ENCODE data around the gene NMT1. TPM values are rescaled to one million over a fixed set of nuclear protein-coding genes. Genes with fewer than 3 reads are reported as not detected.

NMT1 gene
- polyA plus RNA-seq, 1 of the 3 experiments (the other 2 are of a cell fraction) = 30.1 TPM

DNA sequence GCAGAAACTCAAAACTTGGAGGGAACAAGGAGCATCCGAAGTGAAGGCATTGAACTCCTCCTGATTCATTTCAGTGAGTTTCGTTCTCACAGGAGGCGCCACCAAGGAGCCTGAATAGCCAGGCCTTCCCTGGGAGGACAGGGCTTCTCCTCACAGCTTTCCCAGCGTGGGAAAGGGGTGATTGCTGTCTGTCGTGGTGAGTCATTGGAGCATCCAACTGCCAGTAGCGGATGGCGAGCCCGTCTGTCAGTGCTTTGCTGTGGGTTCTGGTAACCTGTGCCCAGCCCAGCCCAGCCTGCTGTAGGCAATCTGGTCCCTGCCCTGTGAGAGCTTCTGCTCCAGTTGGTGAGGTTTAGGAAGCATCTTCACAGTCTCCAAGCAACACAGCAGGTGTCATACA, 42.9 kb downstream of the NMT1 start:
- Histone ChIP-seq H3K27ac (ENCODE audit: low read depth in 2 of 2, low read length in 1 of 2) (no peak overlapping the region), H3K9me2 (no peaks in the 10 kb centered on the region), H3K4me1 (ENCODE audit: control insufficient read depth in 1 of 2, insufficient read depth in 2 of 2, low read depth in 1 of 2, low read length in 1 of 2) (no peaks in the 10 kb centered on the region; a peak in 1 of 4 replicates), H2AFZ (ENCODE audit: low read depth) (no peak overlapping the region), H3K79me2 (ENCODE audit: insufficient read depth) (no peaks in the 10 kb centered on the region), H3K4me3 (ENCODE audit: low read depth in 2 of 2, low read length in 1 of 2) (no peak overlapping the region), H3K36me3 (replicated peaks in 1 of 2; ENCODE audit: control insufficient read depth in 1 of 2, insufficient read depth in 2 of 2, low read length in 1 of 2) (peaks cover 27 to 79% of the 10 kb centered on the region in 2 experiments), H4K20me1 (ENCODE audit: insufficient read depth) (no peaks in the 10 kb centered on the region), H3K9ac (no peak overlapping the region), H3K4me2 (no peak overlapping the region), H3F3A (replicated peaks; ENCODE audit: insufficient read depth) (no peaks in the 10 kb centered on the region), H3K9me3 (no peaks in the 10 kb centered on the region), H3K27me3 (ENCODE audit: insufficient read depth) (no peaks in the 10 kb centered on the region)
- ChIA-PET CTCF (interaction anchor here (1.0 to 5.5 kb wide), 5 partner anchors 26 to 183 kb away, joined by 3 to 33 read pairs (median 4); partner anchors contain the start of genes ACBD4 and PLCD3), POLR2A (no interaction called here)
- TF ChIP-seq, protein P1, sequence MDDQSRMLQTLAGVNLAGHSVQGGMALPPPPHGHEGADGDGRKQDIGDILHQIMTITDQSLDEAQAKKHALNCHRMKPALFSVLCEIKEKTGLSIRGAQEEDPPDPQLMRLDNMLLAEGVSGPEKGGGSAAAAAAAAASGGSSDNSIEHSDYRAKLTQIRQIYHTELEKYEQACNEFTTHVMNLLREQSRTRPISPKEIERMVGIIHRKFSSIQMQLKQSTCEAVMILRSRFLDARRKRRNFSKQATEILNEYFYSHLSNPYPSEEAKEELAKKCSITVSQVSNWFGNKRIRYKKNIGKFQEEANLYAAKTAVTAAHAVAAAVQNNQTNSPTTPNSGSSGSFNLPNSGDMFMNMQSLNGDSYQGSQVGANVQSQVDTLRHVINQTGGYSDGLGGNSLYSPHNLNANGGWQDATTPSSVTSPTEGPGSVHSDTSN (IDR thresholded peaks at IDR 0.05) = no peak
- no peak for TF ChIP-seq JUND (IDR thresholded peaks at IDR 0.05)
- TF ChIP-seq, protein P2, sequence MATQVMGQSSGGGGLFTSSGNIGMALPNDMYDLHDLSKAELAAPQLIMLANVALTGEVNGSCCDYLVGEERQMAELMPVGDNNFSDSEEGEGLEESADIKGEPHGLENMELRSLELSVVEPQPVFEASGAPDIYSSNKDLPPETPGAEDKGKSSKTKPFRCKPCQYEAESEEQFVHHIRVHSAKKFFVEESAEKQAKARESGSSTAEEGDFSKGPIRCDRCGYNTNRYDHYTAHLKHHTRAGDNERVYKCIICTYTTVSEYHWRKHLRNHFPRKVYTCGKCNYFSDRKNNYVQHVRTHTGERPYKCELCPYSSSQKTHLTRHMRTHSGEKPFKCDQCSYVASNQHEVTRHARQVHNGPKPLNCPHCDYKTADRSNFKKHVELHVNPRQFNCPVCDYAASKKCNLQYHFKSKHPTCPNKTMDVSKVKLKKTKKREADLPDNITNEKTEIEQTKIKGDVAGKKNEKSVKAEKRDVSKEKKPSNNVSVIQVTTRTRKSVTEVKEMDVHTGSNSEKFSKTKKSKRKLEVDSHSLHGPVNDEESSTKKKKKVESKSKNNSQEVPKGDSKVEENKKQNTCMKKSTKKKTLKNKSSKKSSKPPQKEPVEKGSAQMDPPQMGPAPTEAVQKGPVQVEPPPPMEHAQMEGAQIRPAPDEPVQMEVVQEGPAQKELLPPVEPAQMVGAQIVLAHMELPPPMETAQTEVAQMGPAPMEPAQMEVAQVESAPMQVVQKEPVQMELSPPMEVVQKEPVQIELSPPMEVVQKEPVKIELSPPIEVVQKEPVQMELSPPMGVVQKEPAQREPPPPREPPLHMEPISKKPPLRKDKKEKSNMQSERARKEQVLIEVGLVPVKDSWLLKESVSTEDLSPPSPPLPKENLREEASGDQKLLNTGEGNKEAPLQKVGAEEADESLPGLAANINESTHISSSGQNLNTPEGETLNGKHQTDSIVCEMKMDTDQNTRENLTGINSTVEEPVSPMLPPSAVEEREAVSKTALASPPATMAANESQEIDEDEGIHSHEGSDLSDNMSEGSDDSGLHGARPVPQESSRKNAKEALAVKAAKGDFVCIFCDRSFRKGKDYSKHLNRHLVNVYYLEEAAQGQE (IDR thresholded peaks at IDR 0.05; ENCODE audit: low read depth, low read length) = no peak
- TF ChIP-seq FOXM1 (IDR thresholded peaks at IDR 0.05; ENCODE audit: low read depth) = no peak
- TF ChIP-seq GATA2 (CRISPR knock-in tag; IDR thresholded peaks at IDR 0.05) = no peak
- no peak for TF ChIP-seq RFX5 (IDR thresholded peaks at IDR 0.05; ENCODE audit: low read length)
- TF ChIP-seq, protein P3, sequence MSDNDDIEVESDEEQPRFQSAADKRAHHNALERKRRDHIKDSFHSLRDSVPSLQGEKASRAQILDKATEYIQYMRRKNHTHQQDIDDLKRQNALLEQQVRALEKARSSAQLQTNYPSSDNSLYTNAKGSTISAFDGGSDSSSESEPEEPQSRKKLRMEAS (IDR thresholded peaks at IDR 0.05; ENCODE audit: low read depth) = no peak
- 92% methylated on average over 6 of the region's 8 CpGs for whole genome bisulfite sequencing (ENCODE audit: low lambda C conversion rate)
- DNase-seq = no peak

DNA sequence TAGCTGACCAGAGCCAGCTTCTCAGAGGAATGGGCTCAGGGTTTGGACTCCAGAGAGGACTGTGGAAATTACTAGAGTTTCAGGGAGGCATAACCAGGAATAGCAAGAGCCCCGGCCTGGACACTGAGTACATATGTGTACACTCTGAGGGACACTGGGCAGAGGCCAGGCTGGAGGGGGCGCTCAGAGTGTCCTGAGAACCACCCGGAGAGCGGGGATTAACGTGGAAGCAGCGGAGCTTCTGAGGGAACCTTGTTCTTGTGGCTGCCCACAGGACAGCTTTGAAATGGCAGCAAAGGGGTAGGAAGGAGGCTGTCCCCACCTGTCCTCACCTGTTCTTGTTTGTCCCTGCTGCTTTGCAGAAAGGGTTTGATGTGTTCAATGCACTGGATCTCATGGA, 43.4 kb downstream of the NMT1 start:
- H3K27ac ChIP-seq (ENCODE audit: low read depth in 2 of 2, low read length in 1 of 2) = no peak overlapping the region
- H3K36me3 ChIP-seq (replicated peaks in 1 of 2; ENCODE audit: control insufficient read depth in 1 of 2, insufficient read depth in 2 of 2, low read length in 1 of 2) = peaks cover 24 to 75% of the 10 kb centered on the region in 2 experiments
- no peaks in the 10 kb centered on the region for H3K9me2 ChIP-seq
- H4K20me1 ChIP-seq (ENCODE audit: insufficient read depth) = no peaks in the 10 kb centered on the region
- no peaks in the 10 kb centered on the region; a peak in 1 of 4 replicates for H3K4me1 ChIP-seq (ENCODE audit: control insufficient read depth in 1 of 2, insufficient read depth in 2 of 2, low read depth in 1 of 2, low read length in 1 of 2)
- no peaks in the 10 kb centered on the region for H3K79me2 ChIP-seq (ENCODE audit: insufficient read depth)
- H3K27me3 ChIP-seq (ENCODE audit: insufficient read depth) = no peaks in the 10 kb centered on the region
- POLR2A ChIA-PET = no interaction called here
- no peak overlapping the region for H3K4me3 ChIP-seq (ENCODE audit: low read depth in 2 of 2, low read length in 1 of 2)
- no peak overlapping the region for H2AFZ ChIP-seq (ENCODE audit: low read depth)
- H3K4me2 ChIP-seq = no peak overlapping the region
- 94% methylated on average over 6 of the region's 6 CpGs for WGBS (ENCODE audit: low lambda C conversion rate)
- no peak for DNase-seq
- no peaks in the 10 kb centered on the region for H3F3A ChIP-seq (replicated peaks; ENCODE audit: insufficient read depth)
- H3K9ac ChIP-seq = no peak overlapping the region
- H3K9me3 ChIP-seq = no peaks in the 10 kb centered on the region
- CTCF ChIA-PET = interaction anchor here (1.0 to 5.5 kb wide), 4 partner anchors 25 to 183 kb away, joined by 3 to 33 read pairs (median 16); partner anchors contain the start of genes ACBD4 and PLCD3
- TF ChIP-seq EZH2phosphoT487 (IDR thresholded peaks at IDR 0.05; ENCODE audit: borderline replicate concordance, low read depth) = no peak
- no peak for TF ChIP-seq TCF12 (IDR thresholded peaks at IDR 0.05)

Measured in SK-N-SH (cell line).